ENCODE results near the gene IL34. TPM values are rescaled to one million over a fixed set of nuclear protein-coding genes. Genes with fewer than 3 reads are reported as not detected.

IL34 gene
- total and polyA plus RNA-seq, 2 of the 13 experiments (the other 11 are each of a cell fraction or from before 2014, with no cell fraction given), result 1.2 to 1.3 TPM

DNA sequence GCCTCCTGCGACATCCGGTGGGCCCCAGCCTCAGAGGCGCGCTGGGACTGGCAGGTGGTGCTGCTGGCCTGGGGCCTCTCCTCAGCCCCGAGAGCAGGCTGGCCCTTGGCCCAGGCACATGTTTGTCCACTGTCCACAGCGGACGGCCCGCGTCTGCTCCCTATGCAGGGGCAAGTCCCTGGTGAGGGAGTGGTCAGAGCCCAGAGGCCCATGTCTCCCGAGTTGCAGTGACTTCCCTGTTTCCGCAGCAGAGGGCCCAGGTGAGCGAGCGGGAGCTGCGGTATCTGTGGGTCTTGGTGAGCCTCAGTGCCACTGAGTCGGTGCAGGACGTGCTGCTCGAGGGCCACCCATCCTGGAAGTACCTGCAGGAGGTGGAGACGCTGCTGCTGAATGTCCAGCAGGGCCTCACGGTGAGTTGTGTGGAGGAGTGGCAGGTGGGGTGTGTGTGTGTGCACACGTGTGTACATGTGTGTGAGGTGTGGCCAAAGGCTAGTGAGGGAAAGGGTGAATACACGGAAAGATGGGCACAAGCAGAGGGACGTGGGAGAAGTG lies 10.4 kb downstream of the IL34 start (continued):
- TF ChIP-seq, protein P1, sequence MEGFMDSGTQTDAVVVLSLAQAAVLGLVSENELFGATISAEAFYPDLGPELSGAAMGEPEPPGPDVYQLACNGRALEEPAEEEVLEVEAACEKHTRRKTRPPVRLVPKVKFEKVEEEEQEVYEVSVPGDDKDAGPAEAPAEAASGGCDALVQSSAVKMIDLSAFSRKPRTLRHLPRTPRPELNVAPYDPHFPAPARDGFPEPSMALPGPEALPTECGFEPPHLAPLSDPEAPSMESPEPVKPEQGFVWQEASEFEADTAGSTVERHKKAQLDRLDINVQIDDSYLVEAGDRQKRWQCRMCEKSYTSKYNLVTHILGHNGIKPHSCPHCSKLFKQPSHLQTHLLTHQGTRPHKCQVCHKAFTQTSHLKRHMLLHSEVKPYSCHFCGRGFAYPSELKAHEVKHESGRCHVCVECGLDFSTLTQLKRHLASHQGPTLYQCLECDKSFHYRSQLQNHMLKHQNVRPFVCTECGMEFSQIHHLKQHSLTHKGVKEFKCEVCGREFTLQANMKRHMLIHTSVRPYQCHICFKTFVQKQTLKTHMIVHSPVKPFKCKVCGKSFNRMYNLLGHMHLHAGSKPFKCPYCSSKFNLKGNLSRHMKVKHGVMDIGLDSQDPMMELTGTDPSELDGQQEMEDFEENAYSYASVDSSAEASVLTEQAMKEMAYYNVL (CRISPR knock-in tag; IDR thresholded peaks at IDR 0.05; ENCODE audit: borderline replicate concordance), result no peak
- no peak for TF ChIP-seq HMGA1 (CRISPR knock-in tag; conservative IDR thresholded peaks at IDR 0.05)
- TF ChIP-seq ZNF17 (CRISPR knock-in tag; IDR thresholded peaks at IDR 0.05), result no peak
- TF ChIP-seq ZNF224 (CRISPR knock-in tag; IDR thresholded peaks at IDR 0.05), result 0 out of 2 replicates have a peak, but pooled peaks have one; percentile 25
- peak; percentile 64; the same call in 1 of the 2 replicates for TF ChIP-seq ZNF263 (CRISPR knock-in tag; IDR thresholded peaks at IDR 0.05)
- no peak for TF ChIP-seq TOE1 (CRISPR knock-in tag; IDR thresholded peaks at IDR 0.05)
- TF ChIP-seq SNAI1 (CRISPR knock-in tag; IDR thresholded peaks at IDR 0.05; ENCODE audit: borderline replicate concordance), result 0 out of 2 replicates have a peak, but pooled peaks have one; percentile 20
- TF ChIP-seq GZF1 (CRISPR knock-in tag; IDR thresholded peaks at IDR 0.05), result 0 out of 2 replicates have a peak, but pooled peaks have one; percentile 75
- TF ChIP-seq MIER2 (CRISPR knock-in tag; IDR thresholded peaks at IDR 0.05), result no peak
- TF ChIP-seq, protein P2, sequence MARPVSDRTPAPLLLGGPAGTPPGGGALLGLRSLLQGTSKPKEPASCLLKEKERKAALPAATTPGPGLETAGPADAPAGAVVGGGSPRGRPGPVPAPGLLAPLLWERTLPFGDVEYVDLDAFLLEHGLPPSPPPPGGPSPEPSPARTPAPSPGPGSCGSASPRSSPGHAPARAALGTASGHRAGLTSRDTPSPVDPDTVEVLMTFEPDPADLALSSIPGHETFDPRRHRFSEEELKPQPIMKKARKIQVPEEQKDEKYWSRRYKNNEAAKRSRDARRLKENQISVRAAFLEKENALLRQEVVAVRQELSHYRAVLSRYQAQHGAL (CRISPR knock-in tag; IDR thresholded peaks at IDR 0.05; ENCODE audit: not compliant biosample characterization), result no peak
- no peak for TF ChIP-seq NCOR1 (IDR thresholded peaks at IDR 0.05; ENCODE audit: borderline replicate concordance, low read length)
- peak; percentile 50; the same call in 1 of the 2 replicates for TF ChIP-seq NFKBIZ (CRISPR knock-in tag; IDR thresholded peaks at IDR 0.05)
- TF ChIP-seq, protein P3, sequence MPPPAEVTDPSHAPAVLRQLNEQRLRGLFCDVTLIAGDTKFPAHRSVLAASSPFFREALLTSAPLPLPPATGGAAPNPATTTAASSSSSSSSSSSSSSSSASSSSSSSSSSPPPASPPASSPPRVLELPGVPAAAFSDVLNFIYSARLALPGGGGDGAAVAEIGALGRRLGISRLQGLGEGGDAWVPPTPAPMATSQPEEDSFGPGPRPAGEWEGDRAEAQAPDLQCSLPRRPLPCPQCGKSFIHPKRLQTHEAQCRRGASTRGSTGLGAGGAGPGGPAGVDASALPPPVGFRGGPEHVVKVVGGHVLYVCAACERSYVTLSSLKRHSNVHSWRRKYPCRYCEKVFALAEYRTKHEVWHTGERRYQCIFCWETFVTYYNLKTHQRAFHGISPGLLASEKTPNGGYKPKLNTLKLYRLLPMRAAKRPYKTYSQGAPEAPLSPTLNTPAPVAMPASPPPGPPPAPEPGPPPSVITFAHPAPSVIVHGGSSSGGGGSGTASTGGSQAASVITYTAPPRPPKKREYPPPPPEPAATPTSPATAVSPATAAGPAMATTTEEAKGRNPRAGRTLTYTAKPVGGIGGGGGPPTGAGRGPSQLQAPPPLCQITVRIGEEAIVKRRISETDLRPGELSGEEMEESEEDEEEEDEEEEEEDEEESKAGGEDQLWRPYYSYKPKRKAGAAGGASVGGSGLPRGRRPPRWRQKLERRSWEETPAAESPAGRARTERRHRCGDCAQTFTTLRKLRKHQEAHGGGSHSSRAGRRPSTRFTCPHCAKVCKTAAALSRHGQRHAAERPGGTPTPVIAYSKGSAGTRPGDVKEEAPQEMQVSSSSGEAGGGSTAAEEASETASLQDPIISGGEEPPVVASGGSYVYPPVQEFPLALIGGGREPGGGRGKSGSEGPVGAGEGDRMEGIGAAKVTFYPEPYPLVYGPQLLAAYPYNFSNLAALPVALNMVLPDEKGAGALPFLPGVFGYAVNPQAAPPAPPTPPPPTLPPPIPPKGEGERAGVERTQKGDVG (CRISPR knock-in tag; IDR thresholded peaks at IDR 0.05; ENCODE audit: borderline replicate concordance), result peak; percentile 72; the same call in 1 of the 2 replicates
- peak; percentile 86 for TF ChIP-seq ZMAT3 (CRISPR knock-in tag; conservative IDR thresholded peaks at IDR 0.05)
- peak; percentile 58; the same call in 1 of the 2 replicates for TF ChIP-seq ZNF331 (CRISPR knock-in tag; IDR thresholded peaks at IDR 0.05)
- TF ChIP-seq GATAD2A (CRISPR knock-in tag; IDR thresholded peaks at IDR 0.05), result peak; percentile 55; the same call in 1 of the 2 replicates
- TF ChIP-seq MTA3 (CRISPR knock-in tag; IDR thresholded peaks at IDR 0.05), result no peak
- TF ChIP-seq, protein P4, sequence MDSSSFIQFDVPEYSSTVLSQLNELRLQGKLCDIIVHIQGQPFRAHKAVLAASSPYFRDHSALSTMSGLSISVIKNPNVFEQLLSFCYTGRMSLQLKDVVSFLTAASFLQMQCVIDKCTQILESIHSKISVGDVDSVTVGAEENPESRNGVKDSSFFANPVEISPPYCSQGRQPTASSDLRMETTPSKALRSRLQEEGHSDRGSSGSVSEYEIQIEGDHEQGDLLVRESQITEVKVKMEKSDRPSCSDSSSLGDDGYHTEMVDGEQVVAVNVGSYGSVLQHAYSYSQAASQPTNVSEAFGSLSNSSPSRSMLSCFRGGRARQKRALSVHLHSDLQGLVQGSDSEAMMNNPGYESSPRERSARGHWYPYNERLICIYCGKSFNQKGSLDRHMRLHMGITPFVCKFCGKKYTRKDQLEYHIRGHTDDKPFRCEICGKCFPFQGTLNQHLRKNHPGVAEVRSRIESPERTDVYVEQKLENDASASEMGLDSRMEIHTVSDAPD (CRISPR knock-in tag; IDR thresholded peaks at IDR 0.05), result 0 out of 2 replicates have a peak, but pooled peaks have one; percentile 12
- TF ChIP-seq, protein P5, sequence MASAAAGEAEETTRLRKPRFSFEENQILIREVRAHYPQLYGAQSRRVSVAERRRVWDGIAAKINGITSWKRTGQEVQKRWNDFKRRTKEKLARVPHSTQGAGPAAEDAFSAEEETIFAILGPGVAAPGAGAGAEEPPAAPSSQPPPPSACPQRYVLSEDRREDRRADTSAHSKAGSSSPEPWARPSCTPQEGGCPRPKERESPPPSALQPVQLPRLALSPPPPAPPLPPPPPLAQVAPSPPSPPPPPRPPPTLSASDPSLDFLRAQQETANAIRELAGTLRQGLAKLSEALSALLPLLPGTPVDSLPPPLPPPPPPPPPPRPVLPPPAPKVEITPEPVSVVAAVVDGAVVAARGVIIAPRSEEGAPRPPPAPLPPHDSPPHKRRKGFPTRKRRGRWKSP (CRISPR knock-in tag; IDR thresholded peaks at IDR 0.05), result peak; percentile 67; the same call in 1 of the 2 replicates
- TF ChIP-seq SAP130 (CRISPR knock-in tag; IDR thresholded peaks at IDR 0.05; ENCODE audit: low read depth), result peak; percentile 74
- TF ChIP-seq ZNF816 (CRISPR knock-in tag; IDR thresholded peaks at IDR 0.05; ENCODE audit: borderline replicate concordance), result no peak
